HG03558 (cell line): ENCODE data around the gene GFRA4.

Experiments
- ATAC-seq: cut with Tn5 transposase; IDR thresholded peaks from one replicate; pipeline ENCODE4 v1.9.1; 2021; ENCODE audit warnings: moderate number of reproducible peaks; ENCODE audit not compliant: unreplicated experiment; ENCODE audit errors: extremely low read depth

The GFRA4 gene

GRCh38 chr20:3658019-3658715, 5.0 kb downstream of the GFRA4 start:
- ATAC-seq, result no peak

GRCh38 chr20:3655131-3655405, 8.1 kb downstream of the GFRA4 start:
- no peak for ATAC-seq

- no peak for ATAC-seq
Observed at GRCh38 chr20:3654326-3655130, 8.7 kb downstream of the GFRA4 start.

- no peak for ATAC-seq
Observed at GRCh38 chr20:3653921-3654320, 9.3 kb downstream of the GFRA4 start.

GRCh38 chr20:3652676-3653596, 10.3 kb downstream of the GFRA4 start:
- ATAC-seq, result no peak

- ATAC-seq, result no peak
Observed at GRCh38 chr20:3652221-3652620, 11.0 kb downstream of the GFRA4 start.

DNA sequence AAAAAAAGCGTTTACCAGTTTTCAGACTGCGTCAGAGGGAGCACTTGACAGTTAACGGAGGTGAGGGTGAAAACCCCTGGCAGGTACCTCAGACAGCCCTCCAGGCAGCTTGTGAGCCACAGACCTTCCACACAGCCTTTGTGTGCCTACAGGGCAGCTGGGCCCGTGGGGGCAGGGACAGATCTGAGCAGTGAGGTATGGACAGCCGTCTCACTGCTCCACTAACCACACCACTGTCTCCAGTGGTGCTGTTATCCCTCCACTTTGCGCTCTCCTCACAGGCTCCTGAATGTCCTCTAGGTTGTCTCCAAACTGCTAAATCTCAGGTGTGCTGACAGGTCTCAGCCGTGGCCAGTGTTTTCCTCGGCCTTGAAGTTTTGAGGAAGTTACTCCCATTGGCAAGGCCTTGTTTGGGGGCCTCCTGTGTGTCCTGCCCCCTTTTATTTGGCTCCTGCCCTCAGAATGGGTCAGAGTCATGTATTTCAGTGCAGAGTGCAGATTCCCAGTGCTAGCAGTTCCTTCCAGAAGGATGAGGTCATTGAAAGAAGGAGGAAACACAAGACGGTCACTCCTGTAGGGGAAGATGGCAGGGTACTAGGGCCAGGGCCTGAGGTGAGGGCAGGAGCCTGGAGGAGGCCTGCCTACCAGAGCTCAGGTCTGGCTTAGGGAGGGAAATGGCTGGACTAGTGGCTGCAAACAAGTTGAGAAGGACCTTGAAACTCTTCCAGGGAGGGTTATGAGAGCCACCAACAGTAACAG, 11.8 kb downstream of the GFRA4 start:
- ATAC-seq, result no peak

GRCh38 chr20:3648951-3649350, 14.2 kb downstream of the GFRA4 start:
- no peak for ATAC-seq

DNA sequence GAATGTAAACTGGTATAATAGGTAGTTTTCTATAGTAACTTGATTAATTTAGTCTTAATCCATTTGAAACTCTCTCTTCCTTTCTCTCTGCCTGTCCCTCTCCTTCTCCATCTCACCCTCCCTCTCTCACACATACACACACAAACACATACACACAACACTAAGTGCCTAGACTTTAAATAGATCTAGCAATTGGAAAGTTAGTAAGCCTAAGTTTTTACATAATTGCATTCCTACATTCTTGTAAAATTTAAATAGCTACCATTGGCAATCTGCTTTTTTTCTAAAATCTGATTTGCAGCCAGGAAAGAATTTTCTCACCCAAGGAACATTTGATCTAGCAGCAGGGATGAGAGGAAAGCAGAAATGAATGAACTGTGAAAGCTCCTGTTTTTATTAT, 15.7 kb downstream of the GFRA4 start:
- ATAC-seq, result no peak

- no peak for ATAC-seq
Observed at GRCh38 chr20:3646651-3647050, 16.5 kb downstream of the GFRA4 start.

DNA sequence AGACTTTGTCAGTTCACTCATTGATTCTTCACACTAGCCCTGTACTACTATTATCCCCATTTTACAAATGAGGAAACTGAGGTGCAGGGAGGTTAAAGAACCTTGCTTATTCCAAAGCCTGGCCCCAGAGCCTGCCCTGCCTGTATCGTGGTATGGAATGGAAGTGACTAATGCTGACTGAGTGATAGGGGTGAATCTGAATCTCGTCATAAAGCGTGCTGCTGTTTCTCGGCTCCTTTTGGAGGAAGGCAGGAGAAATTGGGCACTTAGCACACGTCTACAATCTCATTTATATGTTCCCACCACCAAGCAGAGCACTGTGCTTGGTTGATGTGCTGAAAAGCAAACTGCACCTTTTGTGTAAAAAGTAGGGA, 17.1 kb downstream of the GFRA4 start:
- no peak for ATAC-seq

DNA sequence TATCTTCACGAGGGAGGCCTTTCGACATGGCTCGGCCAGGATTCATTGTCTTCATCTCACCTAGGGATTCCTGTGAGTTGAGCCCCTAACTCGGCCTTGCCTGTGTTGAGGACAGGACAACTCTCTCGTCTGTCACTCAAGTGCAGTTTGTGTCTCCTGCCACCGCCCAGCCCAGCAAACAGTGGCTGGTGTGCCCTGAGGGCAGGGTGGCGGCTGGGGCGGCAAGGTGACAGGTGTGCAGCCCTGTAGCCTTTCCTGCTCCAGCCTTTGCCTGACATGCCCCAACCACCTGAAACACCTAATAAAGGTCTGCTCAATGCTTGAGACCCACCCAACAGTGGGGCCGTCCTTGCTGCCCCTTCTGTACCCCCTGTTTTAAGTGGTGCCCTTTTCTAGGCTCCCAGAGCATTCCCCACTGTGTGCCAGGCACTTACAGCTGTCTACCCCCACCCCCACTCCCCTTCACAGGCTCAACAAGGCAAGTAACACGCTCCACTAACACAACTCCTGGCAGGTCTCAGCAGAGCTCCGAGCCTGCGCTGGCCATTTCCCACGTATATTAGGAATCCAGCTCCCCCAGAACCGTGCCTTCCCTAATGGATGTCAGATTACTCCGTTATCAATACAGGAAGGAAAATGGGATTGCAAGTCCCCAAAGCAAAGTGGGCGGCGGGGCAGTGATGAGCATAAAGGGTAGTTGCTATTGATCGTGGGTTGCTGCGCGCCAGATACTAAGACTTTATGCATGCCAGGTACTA, 17.7 kb downstream of the GFRA4 start:
- no peak for ATAC-seq

DNA sequence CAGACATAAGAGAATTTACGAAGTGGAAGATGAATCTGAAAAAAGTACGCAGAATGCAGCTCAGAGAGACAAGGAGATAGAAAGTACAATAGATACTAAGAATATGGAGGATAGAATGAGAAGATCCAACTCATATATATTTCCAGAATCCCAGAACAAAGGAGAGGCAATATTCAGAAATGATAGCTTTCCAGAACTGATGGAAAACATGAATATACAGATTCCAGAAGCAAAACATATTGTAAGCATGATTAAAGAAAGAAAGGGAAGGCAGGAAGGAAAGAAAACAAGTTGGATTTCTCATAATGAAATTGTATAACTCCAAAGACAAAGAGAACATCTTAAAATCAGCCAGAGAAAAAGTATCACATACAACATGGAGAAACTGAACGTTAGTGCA, 22.9 kb downstream of the GFRA4 start:
- ATAC-seq, result no peak

GRCh38 chr20:3635346-3635745, 27.9 kb downstream of the GFRA4 start:
- ATAC-seq, result no peak

DNA sequence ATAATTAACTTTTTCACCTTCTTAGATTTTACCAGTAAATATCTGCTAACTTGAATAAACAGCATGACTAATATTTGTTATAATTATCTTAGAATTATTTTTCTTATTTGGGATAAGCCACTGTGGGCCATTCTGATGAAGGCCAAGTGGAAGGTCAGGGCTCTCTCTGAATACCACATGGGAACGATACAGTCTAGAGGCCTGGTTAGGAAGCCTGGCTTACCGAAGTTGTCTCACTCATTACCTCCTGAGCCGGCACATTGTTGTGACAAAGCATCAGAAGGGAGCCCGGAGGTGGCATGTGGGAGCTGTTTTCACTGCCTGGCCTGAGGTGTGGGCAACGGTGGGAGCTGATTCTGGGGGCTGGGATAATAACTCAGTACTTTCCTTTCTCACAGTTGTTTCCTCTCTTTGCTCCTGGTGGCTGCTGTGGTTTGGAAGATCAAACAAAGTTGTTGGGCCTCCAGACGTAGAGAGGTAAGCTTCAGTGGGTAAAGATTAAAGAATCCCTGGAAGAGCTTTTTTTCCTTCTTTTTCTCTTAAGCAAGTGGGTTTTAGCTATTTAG, 29.2 kb downstream of the GFRA4 start:
- no peak for ATAC-seq

GRCh38 chr20:3632311-3633004, 30.7 kb downstream of the GFRA4 start:
- ATAC-seq, result no peak

DNA sequence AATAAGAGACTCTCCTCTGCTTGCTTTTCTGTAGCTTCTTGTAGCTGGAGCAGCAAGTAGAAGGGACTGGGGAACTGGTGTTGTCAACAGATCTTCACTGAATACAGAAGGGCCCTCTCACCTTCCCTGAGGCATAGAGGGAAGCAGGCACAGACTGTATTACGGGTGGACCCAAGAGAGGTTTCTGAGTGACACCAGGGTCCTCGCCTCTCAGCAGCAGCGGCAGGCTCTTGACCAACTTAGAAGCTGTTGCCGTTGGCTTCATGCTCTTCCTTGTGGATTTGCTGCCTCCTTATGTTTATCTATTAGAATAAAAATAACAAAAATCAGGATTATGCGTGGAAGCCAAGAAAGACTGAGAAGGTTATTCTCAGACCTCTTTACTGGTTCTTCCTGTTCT, 31.7 kb downstream of the GFRA4 start:
- no peak for ATAC-seq

- no peak for ATAC-seq
Observed at GRCh38 chr20:3630429-3630828, 32.8 kb downstream of the GFRA4 start.

- ATAC-seq, result no peak
Observed at GRCh38 chr20:3629893-3630292, 33.3 kb downstream of the GFRA4 start.
